ENCODE data around the gene PAX4. TPM values are rescaled to one million over a fixed set of nuclear protein-coding genes. Genes with fewer than 3 reads are reported as not detected.

The PAX4 gene
- total RNA-seq, 2 donors from 2014 or later: not detected

DNA sequence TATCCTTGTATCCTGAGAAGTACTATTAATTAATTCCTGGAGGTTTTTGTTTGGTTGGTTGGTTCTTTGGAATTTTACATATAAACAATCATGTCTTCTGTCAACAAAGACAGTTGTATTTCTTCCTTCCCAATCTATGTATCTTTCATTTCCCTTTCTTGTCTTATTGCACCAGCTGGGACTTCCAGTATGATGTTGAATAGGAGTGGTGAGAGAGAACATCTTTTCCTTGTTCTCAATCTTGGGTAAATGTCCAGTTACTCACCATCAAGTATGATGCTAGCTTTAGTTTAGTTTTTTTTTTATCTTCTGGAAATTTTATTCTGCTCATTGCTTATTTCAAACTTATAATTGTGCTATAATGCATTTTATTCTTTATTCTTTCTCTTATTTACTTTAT is 7.4 kb upstream of the PAX4 start:
- H3K36me3 ChIP-seq: no peaks in the 10 kb centered on the region
- no peaks in the 10 kb centered on the region for H3K4me1 ChIP-seq
- no peaks in the 10 kb centered on the region for H3K9me3 ChIP-seq
- H3K27me3 ChIP-seq: no peaks in the 10 kb centered on the region
- H3K4me3 ChIP-seq: no peak overlapping the region
- DNase-seq (ENCODE audit: low spot score): no peak
- TF ChIP-seq, protein P1, sequence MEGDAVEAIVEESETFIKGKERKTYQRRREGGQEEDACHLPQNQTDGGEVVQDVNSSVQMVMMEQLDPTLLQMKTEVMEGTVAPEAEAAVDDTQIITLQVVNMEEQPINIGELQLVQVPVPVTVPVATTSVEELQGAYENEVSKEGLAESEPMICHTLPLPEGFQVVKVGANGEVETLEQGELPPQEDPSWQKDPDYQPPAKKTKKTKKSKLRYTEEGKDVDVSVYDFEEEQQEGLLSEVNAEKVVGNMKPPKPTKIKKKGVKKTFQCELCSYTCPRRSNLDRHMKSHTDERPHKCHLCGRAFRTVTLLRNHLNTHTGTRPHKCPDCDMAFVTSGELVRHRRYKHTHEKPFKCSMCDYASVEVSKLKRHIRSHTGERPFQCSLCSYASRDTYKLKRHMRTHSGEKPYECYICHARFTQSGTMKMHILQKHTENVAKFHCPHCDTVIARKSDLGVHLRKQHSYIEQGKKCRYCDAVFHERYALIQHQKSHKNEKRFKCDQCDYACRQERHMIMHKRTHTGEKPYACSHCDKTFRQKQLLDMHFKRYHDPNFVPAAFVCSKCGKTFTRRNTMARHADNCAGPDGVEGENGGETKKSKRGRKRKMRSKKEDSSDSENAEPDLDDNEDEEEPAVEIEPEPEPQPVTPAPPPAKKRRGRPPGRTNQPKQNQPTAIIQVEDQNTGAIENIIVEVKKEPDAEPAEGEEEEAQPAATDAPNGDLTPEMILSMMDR (IDR thresholded peaks at IDR 0.05): no peak
- no peak overlapping the region for H3K27ac ChIP-seq

DNA sequence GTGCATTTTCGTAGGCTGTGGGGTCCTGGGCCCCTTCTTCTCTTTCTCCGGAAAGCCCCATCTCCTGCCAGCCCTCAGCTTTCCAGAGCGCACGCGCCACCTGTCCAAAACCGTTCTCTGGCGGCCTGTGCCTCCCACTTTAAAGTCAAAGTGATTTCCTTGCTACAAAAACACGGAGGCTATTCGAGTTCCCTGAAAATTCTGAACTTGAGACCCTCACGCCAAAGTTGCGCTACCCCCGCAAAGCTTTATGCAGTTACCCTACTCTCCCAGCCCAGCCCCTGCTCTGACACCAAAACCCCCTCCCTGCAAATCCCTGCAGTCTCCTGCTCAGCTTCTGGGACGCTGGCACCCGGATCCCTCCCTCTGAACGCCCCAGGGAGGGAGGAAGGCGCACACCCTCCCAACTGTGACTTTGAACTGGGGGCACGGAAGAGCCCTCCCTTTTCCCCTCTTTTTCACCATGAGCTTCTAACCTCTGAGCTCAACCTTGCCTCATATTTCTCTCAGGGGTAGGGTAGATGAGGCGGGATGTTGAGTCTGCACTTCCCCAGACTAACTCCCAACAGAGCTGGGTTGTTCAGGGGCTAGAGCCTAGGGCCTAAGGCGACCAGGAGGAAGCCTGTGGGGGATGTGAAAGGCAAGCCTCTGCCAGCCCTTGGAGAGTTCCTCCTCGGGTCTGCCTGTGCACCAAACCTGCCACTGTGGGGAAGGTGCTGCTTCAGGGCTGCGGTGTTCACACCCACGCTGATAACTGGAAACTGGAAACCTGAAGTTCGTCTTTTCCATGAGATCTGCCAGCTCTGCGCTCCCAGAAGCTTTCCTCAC is 2.7 kb upstream of the PAX4 start:
- Histone ChIP-seq H3K27ac (no peak overlapping the region), H3K4me3 (no peak overlapping the region), H3K36me3 (no peaks in the 10 kb centered on the region), H3K9me3 (no peaks in the 10 kb centered on the region), H3K4me1 (no peaks in the 10 kb centered on the region), H3K27me3 (no peaks in the 10 kb centered on the region)
- no peak for DNase-seq (ENCODE audit: low spot score)
- TF ChIP-seq, protein P1 (IDR thresholded peaks at IDR 0.05): no peak

GRCh38 chr7:127619681-127620405 is 1.9 kb upstream of the PAX4 start:
- no peaks in the 10 kb centered on the region for H3K9me3 ChIP-seq
- no peaks in the 10 kb centered on the region for H3K4me1 ChIP-seq
- no peak overlapping the region for H3K27ac ChIP-seq
- no peak for DNase-seq (ENCODE audit: low spot score)
- TF ChIP-seq, protein P1 (IDR thresholded peaks at IDR 0.05): no peak
- H3K4me3 ChIP-seq: no peak overlapping the region
- H3K36me3 ChIP-seq: no peaks in the 10 kb centered on the region
- H3K27me3 ChIP-seq: no peaks in the 10 kb centered on the region

- TF ChIP-seq, protein P1 (IDR thresholded peaks at IDR 0.05): no peak
- no peaks in the 10 kb centered on the region for H3K4me1 ChIP-seq
- no peaks in the 10 kb centered on the region for H3K27me3 ChIP-seq
Measured at GRCh38 chr7:127618775-127619174, 833 bp upstream of the PAX4 start.

GRCh38 chr7:127616724-127617123 is 1.2 kb downstream of the PAX4 start:
- TF ChIP-seq, protein P1 (IDR thresholded peaks at IDR 0.05): no peak
- no peak for DNase-seq (ENCODE audit: low spot score)
- Histone ChIP-seq H3K4me1 (no peaks in the 10 kb centered on the region), H3K4me3 (no peak overlapping the region), H3K27ac (no peak overlapping the region), H3K27me3 (no peaks in the 10 kb centered on the region), H3K36me3 (no peaks in the 10 kb centered on the region), H3K9me3 (no peaks in the 10 kb centered on the region)

More at GRCh38 chr7:127618775-127619174, 833 bp upstream of the PAX4 start:
- DNase-seq (ENCODE audit: low spot score): no peak
- no peaks in the 10 kb centered on the region for H3K9me3 ChIP-seq
- no peak overlapping the region for H3K27ac ChIP-seq
- no peaks in the 10 kb centered on the region for H3K36me3 ChIP-seq
- H3K4me3 ChIP-seq: no peak overlapping the region
